Thoracic aorta (tissue), 2 donors: ENCODE results near the gene THTPA. TPM values are rescaled to one million over a fixed set of nuclear protein-coding genes. Genes with fewer than 3 reads are reported as not detected.
"Not testable (repeated sequence)": the region's sequence is repeated elsewhere in the genome, so short reads cannot be mapped to it uniquely, and the experiment has no call there.

ENCODE experiments used
- ATAC-seq: fragments of 150-250 bp; one replicate; pipeline ENCODE4 v1.8.0; 2017; ENCODE audit warnings: low read depth; ENCODE audit not compliant: insufficient number of reproducible peaks, low FRiP score
- DNase-seq: peaks from one replicate; pipeline ENCODE4 v3.0.0-alpha.2; 2020; ENCODE audit warnings: low spot score
- H3K27ac ChIP-seq, 2 donors: fragments of 200-600 bp; sonication (generic); 1 replicate in 1 of 2; 2 replicates in 1 of 2; pipeline ENCODE4 v1.5.1; 2016; ENCODE audit warnings: mild to moderate bottlenecking in 2 of 2, moderate library complexity in 2 of 2
- H3K27me3 ChIP-seq: fragments of 200-600 bp; sonication (generic); replicated peaks from 2 replicates; pipeline ENCODE4 v1.6.0; 2016; ENCODE audit warnings: mild to moderate bottlenecking; ENCODE audit not compliant: insufficient read depth
- H3K36me3 ChIP-seq: fragments of 200-600 bp; sonication (generic); one replicate; pipeline ENCODE4 v1.5.1; 2016
- H3K4me1 ChIP-seq, 2 donors: fragments of 200-600 bp; sonication (generic); 1 replicate in 1 of 2; 2 replicates in 1 of 2; pipeline versions ENCODE4 v1.5.1 to v1.6.0; 2016; ENCODE audit warnings: low read depth in 2 of 2, mild to moderate bottlenecking in 1 of 2; ENCODE audit not compliant: control insufficient read depth in 1 of 2
- H3K4me3 ChIP-seq: fragments of 200-600 bp; sonication (generic); 2 replicates; pipeline ENCODE4 v1.5.1; 2016; ENCODE audit warnings: mild to moderate bottlenecking
- H3K9me3 ChIP-seq: fragments of 200-600 bp; sonication (generic); 2 replicates; pipeline ENCODE4 v1.5.1; 2016
- total RNA-seq, 2 donors: library from RNA; depleted of rRNA; stranded (reverse); fragments of >200 nt; gene quantifications; one replicate each; pipeline versions ENCODE4 v1.1.0 to v1.2.3, GENCODE V29; 2016
- TF ChIP-seq, protein P1 (sequence below): fragments of 200-600 bp; sonication (generic); IDR thresholded peaks from one replicate; pipeline ENCODE4 v1.5.1; 2019; ENCODE audit warnings: antibody characterized with exemption

Gene THTPA
- total RNA-seq, 2 donors from 2014 or later, result 17.8 to 30.9 TPM

DNA sequence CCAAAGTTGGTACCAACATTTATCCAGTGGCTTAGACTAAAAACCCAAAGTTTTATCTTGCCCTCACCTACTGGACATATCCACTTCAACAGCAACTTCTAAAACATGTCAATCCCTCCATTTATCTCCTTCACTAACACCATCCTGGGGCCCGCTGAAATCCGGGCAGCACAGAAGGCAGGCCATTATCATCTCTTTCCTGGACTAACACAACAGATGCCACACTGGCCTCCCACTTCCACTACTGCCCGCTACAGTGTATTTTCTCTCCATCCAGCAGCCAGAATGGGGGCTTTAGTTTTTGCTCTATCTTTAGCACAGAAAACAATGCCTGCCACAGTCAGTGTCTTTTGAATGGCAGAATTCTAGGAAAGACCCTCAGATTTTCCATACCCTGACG is 20.1 kb upstream of the THTPA start:
- Histone ChIP-seq H3K9me3 (no peaks in the 10 kb centered on the region), H3K27ac (no peak overlapping the region), H3K36me3 (no peaks in the 10 kb centered on the region), H3K27me3 (no peaks in the 10 kb centered on the region), H3K4me3 (no peak overlapping the region), H3K4me1 (no peaks in the 10 kb centered on the region)
- DNase-seq, result no peak
- ATAC-seq, result no peak
- TF ChIP-seq, protein P1, sequence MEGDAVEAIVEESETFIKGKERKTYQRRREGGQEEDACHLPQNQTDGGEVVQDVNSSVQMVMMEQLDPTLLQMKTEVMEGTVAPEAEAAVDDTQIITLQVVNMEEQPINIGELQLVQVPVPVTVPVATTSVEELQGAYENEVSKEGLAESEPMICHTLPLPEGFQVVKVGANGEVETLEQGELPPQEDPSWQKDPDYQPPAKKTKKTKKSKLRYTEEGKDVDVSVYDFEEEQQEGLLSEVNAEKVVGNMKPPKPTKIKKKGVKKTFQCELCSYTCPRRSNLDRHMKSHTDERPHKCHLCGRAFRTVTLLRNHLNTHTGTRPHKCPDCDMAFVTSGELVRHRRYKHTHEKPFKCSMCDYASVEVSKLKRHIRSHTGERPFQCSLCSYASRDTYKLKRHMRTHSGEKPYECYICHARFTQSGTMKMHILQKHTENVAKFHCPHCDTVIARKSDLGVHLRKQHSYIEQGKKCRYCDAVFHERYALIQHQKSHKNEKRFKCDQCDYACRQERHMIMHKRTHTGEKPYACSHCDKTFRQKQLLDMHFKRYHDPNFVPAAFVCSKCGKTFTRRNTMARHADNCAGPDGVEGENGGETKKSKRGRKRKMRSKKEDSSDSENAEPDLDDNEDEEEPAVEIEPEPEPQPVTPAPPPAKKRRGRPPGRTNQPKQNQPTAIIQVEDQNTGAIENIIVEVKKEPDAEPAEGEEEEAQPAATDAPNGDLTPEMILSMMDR, result no peak

DNA sequence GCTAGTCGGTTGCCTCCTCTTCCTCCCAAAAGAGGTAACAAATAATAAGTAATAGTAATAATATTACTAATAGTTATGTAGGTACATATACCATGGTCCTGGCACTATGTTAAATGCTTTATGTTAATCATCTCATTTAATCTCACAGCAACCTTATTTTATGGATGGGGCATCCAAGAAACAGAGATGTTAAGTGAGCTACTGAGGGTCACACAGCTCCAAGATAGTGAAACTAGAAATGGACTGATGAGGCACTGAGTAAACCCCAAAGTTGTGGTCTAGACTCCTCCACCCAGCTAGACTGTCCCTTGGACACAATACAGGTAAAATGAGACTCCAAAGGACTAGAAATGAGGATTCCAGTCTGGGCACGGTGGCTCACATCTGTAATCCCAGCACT is 19.6 kb upstream of the THTPA start:
- no peak for DNase-seq

DNA sequence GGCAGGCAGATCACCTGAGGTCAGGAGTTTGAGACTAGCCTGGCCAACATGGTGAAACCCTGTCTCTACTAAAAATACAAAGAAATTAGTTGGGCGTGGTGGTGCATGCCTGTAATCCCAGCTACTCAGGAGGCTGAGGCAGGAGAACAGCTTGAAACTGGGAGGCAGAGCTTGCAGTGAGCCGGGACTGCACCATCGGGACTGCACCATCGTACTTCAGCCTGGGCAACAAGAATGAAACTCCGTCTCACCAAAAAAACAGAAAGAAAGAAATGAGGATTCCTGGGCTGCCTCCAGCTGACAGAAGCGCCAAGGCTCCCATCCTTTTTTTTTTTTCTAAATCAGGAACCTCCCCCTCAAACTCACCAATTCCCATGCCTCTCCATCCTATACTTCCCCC is 19.2 kb upstream of the THTPA start:
- not testable (repeated sequence) for H3K4me1 ChIP-seq, ATAC-seq, H3K9me3 ChIP-seq, H3K27me3 ChIP-seq, H3K27ac ChIP-seq, H3K4me3 ChIP-seq, H3K36me3 ChIP-seq, DNase-seq

More for the DNA sequence above, 19.6 kb upstream of the THTPA start:
- ATAC-seq, result no peak
- Histone ChIP-seq H3K9me3 (no peaks in the 10 kb centered on the region), H3K4me1 (no peaks in the 10 kb centered on the region), H3K27ac (no peak overlapping the region), H3K27me3 (no peaks in the 10 kb centered on the region), H3K36me3 (no peaks in the 10 kb centered on the region), H3K4me3 (no peak overlapping the region)
- TF ChIP-seq, protein P1, result no peak

DNA sequence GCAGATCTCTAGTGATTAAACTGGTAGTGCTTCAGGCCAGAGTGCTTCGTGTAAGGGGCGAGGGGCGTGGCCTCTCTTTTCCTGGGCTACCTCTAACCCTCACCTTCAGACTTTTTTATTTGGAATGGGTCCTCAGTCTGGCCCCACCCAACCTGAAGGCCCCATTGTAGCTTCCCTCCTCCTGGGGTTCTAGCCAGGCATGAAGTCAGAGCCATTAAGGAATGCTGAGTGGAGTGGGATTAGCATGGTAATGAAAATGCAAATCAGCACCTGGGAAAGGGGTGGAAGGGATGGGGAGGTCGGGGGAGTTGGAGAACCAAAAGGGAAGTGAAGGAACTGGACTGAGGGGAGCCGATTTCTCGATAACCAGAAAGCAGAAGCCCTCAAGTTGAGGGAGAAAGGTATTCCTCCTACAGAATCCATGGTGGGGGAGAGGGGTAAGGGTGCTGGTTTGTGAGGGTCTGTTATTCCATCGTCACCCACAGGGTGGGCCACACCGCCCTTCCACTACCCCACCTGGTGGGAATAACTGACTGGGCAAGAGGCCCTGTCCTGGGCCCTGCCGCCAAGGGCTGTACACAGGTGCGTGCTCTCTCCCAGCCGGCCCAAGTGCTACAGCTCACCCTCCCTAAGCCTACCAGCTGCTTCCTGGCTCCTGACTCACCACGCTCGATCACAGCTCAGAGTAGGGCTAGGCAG is 18.6 kb upstream of the THTPA start:
- Histone ChIP-seq H3K36me3 (no peaks in the 10 kb centered on the region), H3K9me3 (no peaks in the 10 kb centered on the region), H3K27ac (no peak overlapping the region), H3K4me1 (no peaks in the 10 kb centered on the region), H3K27me3 (no peaks in the 10 kb centered on the region), H3K4me3 (no peak overlapping the region)
- no peak for DNase-seq
- ATAC-seq, result no peak
- TF ChIP-seq, protein P1, result no peak

DNA sequence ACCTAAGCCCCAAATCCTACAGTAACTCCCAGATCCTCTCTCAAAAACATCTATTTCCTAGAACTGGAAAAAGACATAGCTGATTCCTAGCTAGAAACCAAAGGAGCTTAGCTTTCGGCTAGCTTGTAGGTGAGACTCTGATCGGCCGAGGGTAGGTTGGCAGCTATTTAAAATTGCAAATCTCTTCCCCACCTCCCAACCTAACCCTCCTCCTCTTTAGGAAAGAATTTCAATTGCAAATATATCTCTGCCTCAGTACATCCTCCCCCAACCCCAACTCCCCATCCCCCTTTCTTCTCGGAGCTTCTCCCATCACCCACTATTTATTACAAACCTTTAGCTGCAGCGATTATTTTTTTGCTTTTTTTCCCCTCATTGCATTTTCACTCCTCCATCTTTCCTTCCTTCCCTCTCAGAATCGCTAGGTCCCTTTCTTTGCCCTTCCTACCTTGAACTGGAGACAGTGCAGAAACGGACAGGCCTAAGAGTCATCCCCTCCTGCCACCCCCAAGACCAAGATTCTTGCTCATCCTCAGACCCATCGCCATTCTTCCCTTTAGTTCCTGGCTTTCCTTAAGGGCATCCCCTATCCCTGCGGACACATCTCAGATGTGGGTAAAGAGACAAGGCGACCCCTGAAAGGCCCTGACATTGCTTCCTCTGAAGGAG is 17.9 kb upstream of the THTPA start:
- H3K4me3 ChIP-seq, result no peak overlapping the region
- TF ChIP-seq, protein P1, result no peak
- ATAC-seq, result no peak
- H3K9me3 ChIP-seq, result no peaks in the 10 kb centered on the region
- no peak overlapping the region for H3K27ac ChIP-seq
- DNase-seq, result no peak
- no peaks in the 10 kb centered on the region for H3K36me3 ChIP-seq
- no peaks in the 10 kb centered on the region for H3K4me1 ChIP-seq
- no peaks in the 10 kb centered on the region for H3K27me3 ChIP-seq
